OCI-LY7 (cell line): Measurements from ENCODE around the gene FAM20A.

ENCODE experiments used
- EZH2phosphoT487 ChIP-seq: fragments of 200-600 bp; sonication (generic); IDR thresholded peaks from 2 replicates; pipeline ENCODE4 v1.6.1; 2018; ENCODE audit warnings: low read depth, borderline replicate concordance, mild to moderate bottlenecking, mixed run types, antibody characterized with exemption, low read length, moderate library complexity, mixed read lengths
- TF ChIP-seq, protein P1 (sequence below): fragments of 200-600 bp; sonication (generic); conservative IDR thresholded peaks from 2 replicates; pipeline ENCODE4 v1.5.1; 2014; ENCODE audit warnings: mild to moderate bottlenecking, antibody characterized with exemption, low read length, moderate library complexity, mixed read lengths

- TF ChIP-seq, protein P1, sequence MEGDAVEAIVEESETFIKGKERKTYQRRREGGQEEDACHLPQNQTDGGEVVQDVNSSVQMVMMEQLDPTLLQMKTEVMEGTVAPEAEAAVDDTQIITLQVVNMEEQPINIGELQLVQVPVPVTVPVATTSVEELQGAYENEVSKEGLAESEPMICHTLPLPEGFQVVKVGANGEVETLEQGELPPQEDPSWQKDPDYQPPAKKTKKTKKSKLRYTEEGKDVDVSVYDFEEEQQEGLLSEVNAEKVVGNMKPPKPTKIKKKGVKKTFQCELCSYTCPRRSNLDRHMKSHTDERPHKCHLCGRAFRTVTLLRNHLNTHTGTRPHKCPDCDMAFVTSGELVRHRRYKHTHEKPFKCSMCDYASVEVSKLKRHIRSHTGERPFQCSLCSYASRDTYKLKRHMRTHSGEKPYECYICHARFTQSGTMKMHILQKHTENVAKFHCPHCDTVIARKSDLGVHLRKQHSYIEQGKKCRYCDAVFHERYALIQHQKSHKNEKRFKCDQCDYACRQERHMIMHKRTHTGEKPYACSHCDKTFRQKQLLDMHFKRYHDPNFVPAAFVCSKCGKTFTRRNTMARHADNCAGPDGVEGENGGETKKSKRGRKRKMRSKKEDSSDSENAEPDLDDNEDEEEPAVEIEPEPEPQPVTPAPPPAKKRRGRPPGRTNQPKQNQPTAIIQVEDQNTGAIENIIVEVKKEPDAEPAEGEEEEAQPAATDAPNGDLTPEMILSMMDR, result no peak
- no peak for TF ChIP-seq EZH2phosphoT487
Observed at GRCh38 chr17:68627956-68628575, 26.9 kb upstream of the FAM20A start.
